ENCODE data around the gene NHSL2. TPM values are rescaled to one million over a fixed set of nuclear protein-coding genes. Genes with fewer than 3 reads are reported as not detected.
A peak's percentile ranks its signal among the peaks of the same experiment; 100 is the strongest.

NHSL2 gene
- total RNA-seq, 1 donor from 2014 or later: 4.7 TPM

DNA sequence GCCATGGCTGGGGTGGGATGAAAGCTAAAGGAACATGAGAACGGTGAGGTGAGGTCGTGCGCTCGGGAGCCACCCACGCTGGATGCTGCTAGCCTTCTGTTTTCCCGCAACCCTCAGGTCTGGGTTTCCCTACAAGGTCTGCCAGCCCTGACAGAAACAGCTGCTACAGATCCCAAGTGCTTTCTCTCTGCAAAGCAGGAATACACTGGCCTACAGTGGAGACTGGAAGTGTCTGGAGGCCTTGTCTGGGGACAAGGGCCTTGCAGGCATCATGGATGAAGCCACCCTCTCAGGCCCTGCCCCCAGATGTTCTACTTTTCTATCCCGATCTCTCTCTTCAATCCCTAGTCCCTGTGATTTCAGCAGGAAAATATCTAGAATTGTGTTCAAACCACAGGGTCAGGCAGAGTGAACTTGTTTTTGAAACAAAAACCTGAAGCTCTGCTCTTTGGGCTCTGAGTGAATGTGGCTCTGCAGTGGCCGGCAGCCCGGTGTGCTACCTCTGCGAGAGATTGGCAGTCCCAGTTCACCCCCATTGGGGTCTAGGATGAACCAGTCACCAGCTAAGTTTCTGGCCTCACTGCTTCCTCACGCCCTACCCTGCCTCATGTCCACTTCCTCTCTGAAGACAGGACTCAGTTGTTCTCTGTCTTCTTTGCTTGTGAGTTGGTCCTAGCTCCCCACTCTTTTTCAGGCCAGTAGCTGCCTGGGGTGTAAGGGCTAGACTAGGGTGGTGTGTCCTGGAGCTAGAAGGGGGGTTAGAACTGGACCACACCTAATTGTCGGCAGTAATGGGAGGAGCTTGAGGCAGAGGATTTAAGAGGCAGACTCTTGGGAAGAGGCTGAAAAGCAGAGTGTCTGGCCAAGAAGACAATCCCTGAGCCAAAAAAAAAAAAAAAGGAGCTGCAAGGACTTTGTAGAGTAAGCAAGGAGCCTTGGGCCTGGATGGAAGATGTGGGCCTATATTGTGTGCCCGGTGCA lies 131.5 kb downstream of the NHSL2 start:
- peaks cover 0 to 4% (median 0%) of the 10 kb centered on the region in 3 donors for H3K27me3 ChIP-seq (ENCODE audit: control insufficient read depth in 3 of 3, insufficient read depth in 3 of 3, low read length in 3 of 3)
- H3K27ac ChIP-seq (ENCODE audit: low read depth, low read length): peak overlapping the region; percentile 48
- H3K36me3 ChIP-seq (ENCODE audit: control insufficient read depth in 3 of 3, insufficient read depth in 3 of 3, low read length in 3 of 3): no peaks in the 10 kb centered on the region
- peaks cover 10 to 19% (median 14%) of the 10 kb centered on the region in 3 donors for H3K4me1 ChIP-seq (ENCODE audit: control insufficient read depth in 3 of 3, insufficient read depth in 3 of 3, low read length in 3 of 3)
- H3K9ac ChIP-seq (ENCODE audit: low read depth in 1 of 3, low read length in 3 of 3): peak overlapping the region in 1 of 3 donors; percentile 25
- H3K9me3 ChIP-seq (ENCODE audit: control insufficient read depth in 3 of 3, low read length in 3 of 3): no peaks in the 10 kb centered on the region
- H3K4me3 ChIP-seq (ENCODE audit: low read length in 3 of 3): no peak overlapping the region

DNA sequence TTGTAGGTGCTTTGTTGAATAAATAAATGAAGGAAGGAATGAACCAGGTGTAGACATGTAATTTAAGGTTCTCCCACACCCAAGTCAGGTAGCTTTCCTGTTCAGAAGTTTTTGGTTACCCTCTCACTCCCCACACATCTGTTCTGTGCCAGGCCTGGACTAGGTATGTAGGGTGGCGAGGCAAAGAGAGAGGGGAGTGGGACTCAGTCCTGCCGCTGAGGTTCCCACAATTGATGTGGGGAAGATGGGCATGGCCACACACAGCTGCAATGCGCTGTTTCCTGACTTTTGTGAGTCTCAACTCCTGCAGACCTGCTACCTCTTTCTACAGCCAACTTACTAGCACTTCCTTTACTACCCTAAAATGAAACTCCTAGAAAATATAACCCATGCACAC lies 132.2 kb downstream of the NHSL2 start:
- Histone ChIP-seq H3K4me3 (ENCODE audit: low read length in 3 of 3) (no peak overlapping the region), H3K9ac (ENCODE audit: low read depth in 1 of 3, low read length in 3 of 3) (no peak overlapping the region), H3K27me3 (ENCODE audit: control insufficient read depth in 3 of 3, insufficient read depth in 3 of 3, low read length in 3 of 3) (peaks cover 0 to 6% (median 0%) of the 10 kb centered on the region in 3 donors), H3K4me1 (ENCODE audit: control insufficient read depth in 3 of 3, insufficient read depth in 3 of 3, low read length in 3 of 3) (peaks cover 10 to 19% (median 14%) of the 10 kb centered on the region in 3 donors), H3K27ac (ENCODE audit: low read depth, low read length) (no peak overlapping the region), H3K36me3 (ENCODE audit: control insufficient read depth in 3 of 3, insufficient read depth in 3 of 3, low read length in 3 of 3) (no peaks in the 10 kb centered on the region), H3K9me3 (ENCODE audit: control insufficient read depth in 3 of 3, low read length in 3 of 3) (no peaks in the 10 kb centered on the region)

DNA sequence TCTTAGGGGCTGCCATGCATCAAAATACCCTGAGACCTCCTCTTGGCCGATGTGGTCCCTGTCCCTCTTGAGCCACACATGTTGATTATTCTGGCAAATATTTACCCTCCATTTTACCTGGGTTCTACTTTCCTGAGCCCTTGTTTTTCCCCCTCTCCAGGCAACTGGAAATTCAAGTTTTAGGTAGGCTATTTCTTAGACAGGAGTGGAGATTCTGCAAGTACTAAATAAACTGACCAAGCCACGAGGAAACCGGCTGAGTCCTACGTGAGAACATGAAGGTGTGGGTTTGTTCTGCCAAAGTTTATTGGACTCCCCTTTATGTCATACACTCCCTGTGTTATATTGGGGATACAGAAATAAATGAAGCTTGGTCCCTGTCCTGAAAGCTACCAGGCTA lies 133.0 kb downstream of the NHSL2 start:
- Histone ChIP-seq H3K36me3 (ENCODE audit: control insufficient read depth in 3 of 3, insufficient read depth in 3 of 3, low read length in 3 of 3) (no peaks in the 10 kb centered on the region), H3K27ac (ENCODE audit: low read depth, low read length) (no peak overlapping the region), H3K4me3 (ENCODE audit: low read length in 3 of 3) (no peak overlapping the region), H3K27me3 (ENCODE audit: control insufficient read depth in 3 of 3, insufficient read depth in 3 of 3, low read length in 3 of 3) (peaks cover 0 to 6% (median 0%) of the 10 kb centered on the region in 3 donors), H3K4me1 (ENCODE audit: control insufficient read depth in 3 of 3, insufficient read depth in 3 of 3, low read length in 3 of 3) (peaks cover 10 to 19% (median 14%) of the 10 kb centered on the region in 3 donors), H3K9me3 (ENCODE audit: control insufficient read depth in 3 of 3, low read length in 3 of 3) (no peaks in the 10 kb centered on the region), H3K9ac (ENCODE audit: low read depth in 1 of 3, low read length in 3 of 3) (no peak overlapping the region)

DNA sequence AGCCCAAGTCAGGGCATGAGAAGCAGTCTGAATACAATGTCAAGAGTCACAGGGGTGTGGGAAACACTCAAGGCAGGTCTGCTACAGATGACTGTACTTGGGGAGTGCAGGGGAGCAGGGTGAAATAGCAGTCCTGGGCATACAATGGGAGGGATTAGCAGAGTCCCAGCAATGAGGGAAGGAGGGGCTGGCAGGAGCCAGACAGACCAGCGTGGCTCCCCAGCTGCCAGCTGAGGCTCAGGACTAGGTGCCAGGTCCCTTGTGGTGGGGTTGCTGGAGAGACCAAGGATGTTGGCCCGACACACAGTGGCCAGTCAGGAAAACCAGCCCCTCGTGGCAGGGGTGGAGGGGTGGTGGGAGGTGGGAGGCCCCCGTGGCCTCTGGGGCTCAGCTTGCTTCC lies 134.5 kb downstream of the NHSL2 start:
- Histone ChIP-seq H3K9ac (ENCODE audit: low read depth in 1 of 3, low read length in 3 of 3) (no peak overlapping the region), H3K36me3 (ENCODE audit: control insufficient read depth in 3 of 3, insufficient read depth in 3 of 3, low read length in 3 of 3) (no peaks in the 10 kb centered on the region), H3K4me3 (ENCODE audit: low read length in 3 of 3) (no peak overlapping the region), H3K9me3 (ENCODE audit: control insufficient read depth in 3 of 3, low read length in 3 of 3) (no peaks in the 10 kb centered on the region), H3K4me1 (ENCODE audit: control insufficient read depth in 3 of 3, insufficient read depth in 3 of 3, low read length in 3 of 3) (peaks cover 10 to 19% (median 14%) of the 10 kb centered on the region in 3 donors), H3K27me3 (ENCODE audit: control insufficient read depth in 3 of 3, insufficient read depth in 3 of 3, low read length in 3 of 3) (peaks cover 0 to 6% (median 0%) of the 10 kb centered on the region in 3 donors), H3K27ac (ENCODE audit: low read depth, low read length) (peak overlapping the region; percentile 22)

DNA sequence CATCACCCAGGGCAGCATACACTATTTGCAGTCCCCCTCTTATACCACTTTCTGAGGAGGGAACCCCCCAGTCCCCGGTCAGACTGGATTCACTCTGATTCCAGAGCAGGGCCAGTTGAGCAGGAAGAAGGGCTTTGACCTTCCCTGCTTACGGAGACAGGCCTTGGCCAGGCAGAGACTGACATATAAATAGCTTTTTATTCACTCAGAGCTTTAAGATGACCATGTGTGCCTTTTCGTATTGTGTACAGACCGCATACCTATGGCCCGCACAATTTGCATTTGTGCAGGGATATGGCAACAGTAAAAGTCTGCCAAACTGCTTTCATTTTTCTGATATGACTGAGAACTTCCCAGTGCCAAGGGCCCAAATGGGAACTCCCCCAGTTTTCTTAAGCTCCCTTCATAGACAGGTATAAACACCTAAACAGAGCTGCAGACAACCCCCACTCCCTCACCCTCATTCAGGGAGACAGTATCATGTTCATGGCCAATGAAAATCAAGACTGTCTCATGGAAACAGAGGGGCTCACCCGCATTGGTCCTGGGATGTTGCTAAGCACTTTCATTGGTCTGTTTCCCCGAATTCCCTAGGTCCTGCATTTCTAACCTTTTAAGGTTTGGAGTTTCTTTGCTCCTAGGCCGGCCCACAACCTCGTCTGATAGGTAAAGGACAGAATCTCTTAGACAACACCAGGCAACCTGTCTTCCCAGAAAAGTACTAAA lies 135.1 kb downstream of the NHSL2 start:
- Histone ChIP-seq H3K27me3 (ENCODE audit: control insufficient read depth in 3 of 3, insufficient read depth in 3 of 3, low read length in 3 of 3) (peaks cover 0 to 6% (median 0%) of the 10 kb centered on the region in 3 donors), H3K4me1 (ENCODE audit: control insufficient read depth in 3 of 3, insufficient read depth in 3 of 3, low read length in 3 of 3) (peaks cover 6 to 17% (median 14%) of the 10 kb centered on the region in 3 donors), H3K27ac (ENCODE audit: low read depth, low read length) (peak overlapping the region; percentile 22)

DNA sequence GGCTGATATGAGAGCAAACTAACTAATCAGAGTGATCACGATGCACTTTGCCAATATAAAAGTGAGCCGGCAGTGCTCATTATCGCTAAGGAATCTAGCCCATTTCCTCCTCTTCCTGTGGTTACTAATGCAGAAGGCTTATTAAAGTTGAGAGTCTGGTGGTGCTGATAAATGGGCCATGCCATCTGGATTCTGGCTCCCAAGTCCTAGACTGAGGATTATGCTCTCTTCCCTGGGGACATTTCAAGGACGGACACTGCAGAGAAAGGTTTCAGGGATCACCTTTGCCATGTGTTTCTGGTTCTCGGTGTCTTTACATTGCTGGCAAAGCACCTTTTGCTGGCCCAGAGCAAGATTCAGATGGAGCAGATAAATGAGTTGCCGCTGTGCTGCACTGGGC lies 135.8 kb downstream of the NHSL2 start:
- H3K9me3 ChIP-seq (ENCODE audit: control insufficient read depth in 3 of 3, low read length in 3 of 3): no peaks in the 10 kb centered on the region
- peaks cover 5 to 14% (median 14%) of the 10 kb centered on the region in 3 donors for H3K4me1 ChIP-seq (ENCODE audit: control insufficient read depth in 3 of 3, insufficient read depth in 3 of 3, low read length in 3 of 3)
- no peak overlapping the region for H3K9ac ChIP-seq (ENCODE audit: low read depth in 1 of 3, low read length in 3 of 3)
- no peak overlapping the region for H3K27ac ChIP-seq (ENCODE audit: low read depth, low read length)
- no peaks in the 10 kb centered on the region for H3K36me3 ChIP-seq (ENCODE audit: control insufficient read depth in 3 of 3, insufficient read depth in 3 of 3, low read length in 3 of 3)
- no peak overlapping the region for H3K4me3 ChIP-seq (ENCODE audit: low read length in 3 of 3)
- H3K27me3 ChIP-seq (ENCODE audit: control insufficient read depth in 3 of 3, insufficient read depth in 3 of 3, low read length in 3 of 3): peaks cover 0 to 6% (median 0%) of the 10 kb centered on the region in 3 donors

More for the DNA sequence above, 135.1 kb downstream of the NHSL2 start:
- H3K9ac ChIP-seq (ENCODE audit: low read depth in 1 of 3, low read length in 3 of 3): no peak overlapping the region
- no peaks in the 10 kb centered on the region for H3K36me3 ChIP-seq (ENCODE audit: control insufficient read depth in 3 of 3, insufficient read depth in 3 of 3, low read length in 3 of 3)
- no peaks in the 10 kb centered on the region for H3K9me3 ChIP-seq (ENCODE audit: control insufficient read depth in 3 of 3, low read length in 3 of 3)
- H3K4me3 ChIP-seq (ENCODE audit: low read length in 3 of 3): no peak overlapping the region

DNA sequence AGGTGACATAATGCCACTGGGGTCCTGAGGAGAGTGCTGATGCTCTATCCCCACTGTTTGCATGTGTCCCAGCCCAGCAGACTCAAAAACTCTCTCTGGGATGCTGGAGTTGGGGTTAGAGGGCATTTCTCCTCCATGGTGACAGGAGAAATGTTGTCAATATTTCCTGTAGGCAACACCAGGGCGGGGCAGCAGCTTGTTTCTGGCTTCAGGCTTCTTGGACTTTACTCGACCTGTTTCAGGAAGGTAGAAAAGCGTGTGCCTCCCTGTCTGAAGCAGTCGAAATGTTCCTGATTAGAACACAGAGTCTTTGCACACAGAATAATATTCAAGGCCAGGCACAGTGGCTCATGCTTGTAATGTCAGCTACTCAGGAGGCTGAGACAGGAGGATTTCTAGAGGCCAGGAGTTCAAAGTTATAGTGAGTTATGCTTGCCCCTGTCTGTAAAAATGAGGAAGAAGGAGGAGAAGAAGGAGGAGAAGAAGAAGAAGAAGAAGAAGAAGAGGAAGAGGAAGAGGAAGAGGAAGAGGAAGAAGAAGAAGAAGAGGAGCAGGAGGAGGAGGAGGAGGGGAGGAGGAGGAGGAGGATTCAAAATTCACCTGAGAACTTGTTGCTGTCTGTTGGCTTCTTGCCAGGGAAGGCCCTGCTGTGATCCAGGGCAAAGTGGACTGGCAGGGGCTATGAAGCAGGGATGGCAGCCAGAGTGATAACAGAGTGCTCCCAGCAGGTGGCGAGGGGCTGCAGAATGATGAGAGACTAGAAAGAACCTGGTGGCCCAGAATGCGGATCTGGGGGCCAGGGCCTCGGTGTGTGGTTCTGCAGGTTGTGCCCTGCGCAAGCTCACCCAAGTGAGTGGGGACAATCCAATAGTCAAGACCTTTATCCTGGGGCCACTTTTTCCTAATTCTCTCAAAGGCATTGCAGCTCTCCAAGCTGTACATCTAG lies 138.1 kb downstream of the NHSL2 start:
- no peak overlapping the region for H3K27ac ChIP-seq (ENCODE audit: low read depth, low read length)
- H3K4me3 ChIP-seq (ENCODE audit: low read length in 3 of 3): no peak overlapping the region
- peaks cover 0 to 9% (median 0%) of the 10 kb centered on the region in 3 donors for H3K27me3 ChIP-seq (ENCODE audit: control insufficient read depth in 3 of 3, insufficient read depth in 3 of 3, low read length in 3 of 3)
- no peaks in the 10 kb centered on the region for H3K36me3 ChIP-seq (ENCODE audit: control insufficient read depth in 3 of 3, insufficient read depth in 3 of 3, low read length in 3 of 3)
- H3K4me1 ChIP-seq (ENCODE audit: control insufficient read depth in 3 of 3, insufficient read depth in 3 of 3, low read length in 3 of 3): peaks cover 0 to 13% (median 11%) of the 10 kb centered on the region in 3 donors
- H3K9me3 ChIP-seq (ENCODE audit: control insufficient read depth in 3 of 3, low read length in 3 of 3): no peaks in the 10 kb centered on the region
- H3K9ac ChIP-seq (ENCODE audit: low read depth in 1 of 3, low read length in 3 of 3): no peak overlapping the region

DNA sequence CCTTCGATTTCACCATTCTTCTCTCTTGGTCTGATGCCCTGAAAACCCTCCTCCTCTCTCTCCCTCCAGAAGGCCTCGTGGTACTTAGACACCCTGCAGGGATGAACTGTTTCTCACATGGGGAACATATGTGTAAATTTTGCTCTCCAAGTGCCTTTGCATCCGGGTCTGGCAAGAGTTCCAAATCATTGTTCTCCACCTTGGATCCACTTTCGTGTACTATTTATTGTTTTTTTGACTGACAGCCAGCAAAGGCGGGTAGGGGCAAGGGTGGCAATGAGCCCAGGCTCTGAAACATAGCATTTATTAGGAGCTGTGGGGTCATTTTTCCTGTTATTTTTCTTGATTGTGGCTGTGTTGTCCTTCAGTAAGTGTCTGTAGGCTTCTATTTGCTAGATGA lies 139.4 kb downstream of the NHSL2 start:
- H3K27me3 ChIP-seq (ENCODE audit: control insufficient read depth in 3 of 3, insufficient read depth in 3 of 3, low read length in 3 of 3): peaks cover 0 to 10% (median 0%) of the 10 kb centered on the region in 3 donors
- H3K4me1 ChIP-seq (ENCODE audit: control insufficient read depth in 3 of 3, insufficient read depth in 3 of 3, low read length in 3 of 3): peaks cover 0 to 11% (median 9%) of the 10 kb centered on the region in 3 donors
- H3K9me3 ChIP-seq (ENCODE audit: control insufficient read depth in 3 of 3, low read length in 3 of 3): no peaks in the 10 kb centered on the region
- no peak overlapping the region for H3K4me3 ChIP-seq (ENCODE audit: low read length in 3 of 3)
- no peak overlapping the region for H3K9ac ChIP-seq (ENCODE audit: low read depth in 1 of 3, low read length in 3 of 3)
- no peaks in the 10 kb centered on the region for H3K36me3 ChIP-seq (ENCODE audit: control insufficient read depth in 3 of 3, insufficient read depth in 3 of 3, low read length in 3 of 3)
- no peak overlapping the region for H3K27ac ChIP-seq (ENCODE audit: low read depth, low read length)

DNA sequence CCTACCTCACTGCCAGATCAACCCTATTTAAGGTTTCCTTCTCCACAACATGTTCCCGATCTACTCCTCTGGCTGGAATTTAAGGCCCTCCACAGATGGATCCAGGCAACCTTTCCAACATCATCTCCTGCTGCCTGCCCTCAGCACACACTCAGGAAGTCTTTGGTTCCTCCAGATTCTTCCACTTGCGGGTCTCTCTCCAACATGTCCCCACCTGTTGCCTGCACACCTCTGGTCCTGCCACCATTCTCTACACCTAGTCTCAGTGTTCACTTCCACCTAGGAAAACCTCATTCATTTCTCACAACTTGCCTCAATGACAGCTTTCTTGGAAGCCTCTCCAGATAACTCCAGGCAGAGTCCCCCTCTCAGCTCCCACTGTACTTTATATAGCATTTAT lies 140.9 kb downstream of the NHSL2 start:
- Histone ChIP-seq H3K4me3 (ENCODE audit: low read length in 3 of 3) (no peak overlapping the region), H3K9ac (ENCODE audit: low read depth in 1 of 3, low read length in 3 of 3) (no peak overlapping the region), H3K36me3 (ENCODE audit: control insufficient read depth in 3 of 3, insufficient read depth in 3 of 3, low read length in 3 of 3) (no peaks in the 10 kb centered on the region), H3K27ac (ENCODE audit: low read depth, low read length) (no peak overlapping the region), H3K27me3 (ENCODE audit: control insufficient read depth in 3 of 3, insufficient read depth in 3 of 3, low read length in 3 of 3) (peaks cover 0 to 12% (median 0%) of the 10 kb centered on the region in 3 donors), H3K9me3 (ENCODE audit: control insufficient read depth in 3 of 3, low read length in 3 of 3) (no peaks in the 10 kb centered on the region), H3K4me1 (ENCODE audit: control insufficient read depth in 3 of 3, insufficient read depth in 3 of 3, low read length in 3 of 3) (no peaks in the 10 kb centered on the region)
